Measurements from ENCODE around the gene TTC28.

- TF ChIP-seq SMC3 (IDR thresholded peaks at IDR 0.05; ENCODE audit: borderline replicate concordance, low read length) (no peak), NBN (IDR thresholded peaks at IDR 0.05) (no peak), ZBED1 (IDR thresholded peaks at IDR 0.05; ENCODE audit: borderline replicate concordance) (no peak), NRF1 (conservative IDR thresholded peaks at IDR 0.05; ENCODE audit: low read depth, low read length) (no peak), GABPA (IDR thresholded peaks at IDR 0.05; ENCODE audit: low read depth) (no peak), CTCF (IDR thresholded peaks at IDR 0.05 in 2 of 3, conservative IDR thresholded peaks at IDR 0.05 in 1 of 3; ENCODE audit: control insufficient read depth in 2 of 3, extremely low read depth in 1 of 3, insufficient read depth in 1 of 3, low read depth in 3 of 3, low read length in 3 of 3) (no peak), RELA (IDR thresholded peaks at IDR 0.05; ENCODE audit: borderline replicate concordance, partially characterized antibody) (no peak), ELK1 (IDR thresholded peaks at IDR 0.05; ENCODE audit: low read depth, low read length) (no peak), PML (IDR thresholded peaks at IDR 0.05; ENCODE audit: low read length) (no peak), RAD21 (IDR thresholded peaks at IDR 0.05; ENCODE audit: insufficient read depth, low read depth, low read length) (no peak), SIN3A (IDR thresholded peaks at IDR 0.05; ENCODE audit: low read depth, low read length) (no peak), CBX5 (IDR thresholded peaks at IDR 0.05; ENCODE audit: low read depth) (no peak)
- TF ChIP-seq, protein P1, sequence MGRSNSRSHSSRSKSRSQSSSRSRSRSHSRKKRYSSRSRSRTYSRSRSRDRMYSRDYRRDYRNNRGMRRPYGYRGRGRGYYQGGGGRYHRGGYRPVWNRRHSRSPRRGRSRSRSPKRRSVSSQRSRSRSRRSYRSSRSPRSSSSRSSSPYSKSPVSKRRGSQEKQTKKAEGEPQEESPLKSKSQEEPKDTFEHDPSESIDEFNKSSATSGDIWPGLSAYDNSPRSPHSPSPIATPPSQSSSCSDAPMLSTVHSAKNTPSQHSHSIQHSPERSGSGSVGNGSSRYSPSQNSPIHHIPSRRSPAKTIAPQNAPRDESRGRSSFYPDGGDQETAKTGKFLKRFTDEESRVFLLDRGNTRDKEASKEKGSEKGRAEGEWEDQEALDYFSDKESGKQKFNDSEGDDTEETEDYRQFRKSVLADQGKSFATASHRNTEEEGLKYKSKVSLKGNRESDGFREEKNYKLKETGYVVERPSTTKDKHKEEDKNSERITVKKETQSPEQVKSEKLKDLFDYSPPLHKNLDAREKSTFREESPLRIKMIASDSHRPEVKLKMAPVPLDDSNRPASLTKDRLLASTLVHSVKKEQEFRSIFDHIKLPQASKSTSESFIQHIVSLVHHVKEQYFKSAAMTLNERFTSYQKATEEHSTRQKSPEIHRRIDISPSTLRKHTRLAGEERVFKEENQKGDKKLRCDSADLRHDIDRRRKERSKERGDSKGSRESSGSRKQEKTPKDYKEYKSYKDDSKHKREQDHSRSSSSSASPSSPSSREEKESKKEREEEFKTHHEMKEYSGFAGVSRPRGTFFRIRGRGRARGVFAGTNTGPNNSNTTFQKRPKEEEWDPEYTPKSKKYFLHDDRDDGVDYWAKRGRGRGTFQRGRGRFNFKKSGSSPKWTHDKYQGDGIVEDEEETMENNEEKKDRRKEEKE (IDR thresholded peaks at IDR 0.05): no peak
These were observed 662.2 kb downstream of the TTC28 start for GRCh38 chr22:28017558-28017820.

Measured in GM12878 (cell line).